ENCODE results near the gene MYH13.

DNA sequence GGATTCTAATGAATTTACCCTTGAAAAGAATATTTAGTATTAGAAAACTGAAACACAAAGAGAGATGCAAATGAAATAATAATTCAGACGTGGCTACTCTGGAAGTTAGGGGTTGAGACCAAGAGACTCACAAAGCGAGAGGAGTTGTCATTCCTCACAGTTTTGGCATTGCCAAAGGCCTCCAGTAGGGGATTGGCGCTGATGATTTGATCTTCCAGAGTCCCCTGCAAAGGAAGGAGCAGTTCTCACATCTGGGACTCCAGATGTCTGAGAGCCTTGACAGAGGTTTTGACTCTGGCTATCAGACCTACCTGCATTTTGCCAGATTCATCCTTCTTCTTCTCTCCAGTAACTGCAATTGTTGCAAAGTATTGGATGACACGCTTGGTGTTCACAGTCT is 42.4 kb upstream of the MYH13 start:
- TF ChIP-seq, protein P1, sequence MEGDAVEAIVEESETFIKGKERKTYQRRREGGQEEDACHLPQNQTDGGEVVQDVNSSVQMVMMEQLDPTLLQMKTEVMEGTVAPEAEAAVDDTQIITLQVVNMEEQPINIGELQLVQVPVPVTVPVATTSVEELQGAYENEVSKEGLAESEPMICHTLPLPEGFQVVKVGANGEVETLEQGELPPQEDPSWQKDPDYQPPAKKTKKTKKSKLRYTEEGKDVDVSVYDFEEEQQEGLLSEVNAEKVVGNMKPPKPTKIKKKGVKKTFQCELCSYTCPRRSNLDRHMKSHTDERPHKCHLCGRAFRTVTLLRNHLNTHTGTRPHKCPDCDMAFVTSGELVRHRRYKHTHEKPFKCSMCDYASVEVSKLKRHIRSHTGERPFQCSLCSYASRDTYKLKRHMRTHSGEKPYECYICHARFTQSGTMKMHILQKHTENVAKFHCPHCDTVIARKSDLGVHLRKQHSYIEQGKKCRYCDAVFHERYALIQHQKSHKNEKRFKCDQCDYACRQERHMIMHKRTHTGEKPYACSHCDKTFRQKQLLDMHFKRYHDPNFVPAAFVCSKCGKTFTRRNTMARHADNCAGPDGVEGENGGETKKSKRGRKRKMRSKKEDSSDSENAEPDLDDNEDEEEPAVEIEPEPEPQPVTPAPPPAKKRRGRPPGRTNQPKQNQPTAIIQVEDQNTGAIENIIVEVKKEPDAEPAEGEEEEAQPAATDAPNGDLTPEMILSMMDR (conservative IDR thresholded peaks at IDR 0.05; ENCODE audit: low read length) = no peak
- TF ChIP-seq EZH2phosphoT487 (IDR thresholded peaks at IDR 0.05; ENCODE audit: borderline replicate concordance, low read depth, low read length) = no peak
